NCI-H2029 treated with DMSO at 0.1 percent for 48 hours (cell line): ENCODE results near the gene PARD6A.
A peak's percentile ranks its signal among the peaks of the same experiment; 100 is the strongest.
"Not testable (repeated sequence)": the region's sequence is repeated elsewhere in the genome, so short reads cannot be mapped to it uniquely, and the experiment has no call there.

Source experiments
- DNase-seq: peaks from one replicate; lab custom pipeline; 2025; lab: John Stamatoyannopoulos, UW

PARD6A gene

DNA sequence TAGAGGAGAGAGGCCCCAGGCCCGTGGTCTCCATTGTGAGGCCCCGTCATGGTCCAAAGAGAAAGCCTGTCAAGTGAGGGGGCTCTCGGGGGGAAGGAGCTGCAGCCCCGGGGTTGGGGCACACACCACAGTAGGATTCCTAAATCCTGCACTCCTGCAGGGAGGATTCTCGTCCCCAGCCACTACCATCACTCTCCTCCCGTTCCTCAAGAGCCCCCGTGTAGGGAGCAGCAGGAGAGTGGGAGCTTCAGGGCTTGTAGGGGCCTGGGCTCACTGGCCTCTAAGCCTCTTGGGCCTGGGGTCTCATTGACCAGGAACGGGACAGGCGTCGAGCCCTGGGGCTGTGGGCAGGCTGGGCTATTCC is 6.7 kb downstream of the PARD6A start:
- DNase-seq, result no peak

DNA sequence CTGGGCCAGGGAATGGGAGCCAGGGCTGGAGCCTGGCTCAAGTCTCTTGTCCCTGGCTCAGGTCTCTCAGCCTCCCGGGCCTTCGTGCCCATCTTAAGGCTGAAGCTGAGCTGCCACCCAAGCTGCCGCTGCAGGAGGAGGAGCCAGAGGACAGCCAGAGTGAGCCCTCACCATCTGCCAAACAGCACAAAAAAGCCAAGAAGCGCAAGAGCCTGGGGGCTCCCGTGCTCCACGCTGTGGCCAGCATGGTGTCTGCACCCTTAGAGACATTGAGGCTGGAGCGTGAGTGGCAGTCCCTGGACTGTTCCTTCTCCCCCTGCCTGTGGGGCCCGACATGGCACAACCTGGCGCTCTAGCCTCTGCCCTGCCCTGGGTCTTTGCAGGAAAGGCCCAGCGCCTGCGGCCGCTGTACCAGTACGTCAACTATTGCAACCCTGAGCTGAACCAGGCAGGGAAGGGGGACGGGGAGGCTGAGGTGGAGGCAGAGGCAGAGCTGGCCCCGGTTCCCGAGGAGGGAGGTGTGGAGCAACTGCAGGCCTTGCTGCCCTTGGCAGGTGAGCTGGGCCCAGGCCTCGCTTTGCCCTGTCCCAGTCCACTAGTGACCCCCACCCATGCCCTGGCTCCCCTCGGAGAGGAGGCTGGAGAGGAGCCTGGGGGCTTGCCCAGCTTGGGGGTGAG is 7.2 kb downstream of the PARD6A start:
- peak; percentile 10 for DNase-seq

- no peak for DNase-seq
These were observed 7.9 kb downstream of the PARD6A start for GRCh38 chr16:67668495-67669157.

DNA sequence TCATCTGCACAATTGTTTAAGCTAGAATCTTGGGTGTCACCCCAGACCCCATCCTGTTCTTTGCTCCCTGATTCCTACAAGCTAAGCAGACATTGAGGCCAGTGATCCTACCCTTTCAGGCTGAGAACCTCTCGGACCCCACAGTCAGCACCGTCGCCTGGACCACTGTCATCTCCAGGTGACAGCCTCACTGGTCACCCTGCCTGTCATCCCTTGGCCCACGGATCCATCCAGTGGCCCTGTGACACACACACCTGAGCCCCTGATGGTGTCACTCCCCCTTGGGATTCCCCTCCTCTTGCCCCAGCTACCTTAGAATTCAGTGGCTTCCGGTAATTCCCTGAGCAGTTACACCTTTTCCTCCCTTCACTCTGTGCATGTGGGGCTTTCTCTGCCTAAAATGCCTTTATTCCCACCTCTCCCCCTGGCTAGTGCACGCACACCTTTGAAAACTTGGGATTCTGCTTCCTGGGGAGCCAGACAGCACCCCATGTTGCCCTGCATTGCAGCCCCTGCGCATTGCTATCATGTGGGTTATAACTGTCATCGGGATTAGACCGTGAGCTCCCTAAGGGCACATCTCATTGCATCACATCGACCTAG is 8.8 kb downstream of the PARD6A start:
- DNase-seq, result no peak

DNA sequence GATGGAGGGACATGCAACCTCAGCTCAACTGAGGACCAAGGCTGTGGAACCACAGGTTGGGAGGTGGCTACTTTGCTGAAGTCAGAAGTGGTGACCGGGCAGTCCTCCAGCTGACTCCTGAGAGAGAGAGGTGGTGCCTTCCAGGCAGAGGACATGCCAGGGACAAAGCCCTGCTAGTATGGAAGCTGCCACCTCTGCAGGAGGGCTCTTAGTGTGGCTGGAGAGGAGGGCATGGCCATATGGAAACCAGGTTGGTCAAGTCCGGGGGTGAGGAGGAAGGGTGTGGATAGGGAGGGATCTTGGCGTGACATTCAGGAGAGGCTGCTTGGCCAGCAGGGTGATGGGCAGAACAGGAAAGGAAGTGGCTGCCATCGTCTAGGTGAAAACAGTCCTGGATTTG is 11.5 kb downstream of the PARD6A start:
- DNase-seq, result no peak

DNA sequence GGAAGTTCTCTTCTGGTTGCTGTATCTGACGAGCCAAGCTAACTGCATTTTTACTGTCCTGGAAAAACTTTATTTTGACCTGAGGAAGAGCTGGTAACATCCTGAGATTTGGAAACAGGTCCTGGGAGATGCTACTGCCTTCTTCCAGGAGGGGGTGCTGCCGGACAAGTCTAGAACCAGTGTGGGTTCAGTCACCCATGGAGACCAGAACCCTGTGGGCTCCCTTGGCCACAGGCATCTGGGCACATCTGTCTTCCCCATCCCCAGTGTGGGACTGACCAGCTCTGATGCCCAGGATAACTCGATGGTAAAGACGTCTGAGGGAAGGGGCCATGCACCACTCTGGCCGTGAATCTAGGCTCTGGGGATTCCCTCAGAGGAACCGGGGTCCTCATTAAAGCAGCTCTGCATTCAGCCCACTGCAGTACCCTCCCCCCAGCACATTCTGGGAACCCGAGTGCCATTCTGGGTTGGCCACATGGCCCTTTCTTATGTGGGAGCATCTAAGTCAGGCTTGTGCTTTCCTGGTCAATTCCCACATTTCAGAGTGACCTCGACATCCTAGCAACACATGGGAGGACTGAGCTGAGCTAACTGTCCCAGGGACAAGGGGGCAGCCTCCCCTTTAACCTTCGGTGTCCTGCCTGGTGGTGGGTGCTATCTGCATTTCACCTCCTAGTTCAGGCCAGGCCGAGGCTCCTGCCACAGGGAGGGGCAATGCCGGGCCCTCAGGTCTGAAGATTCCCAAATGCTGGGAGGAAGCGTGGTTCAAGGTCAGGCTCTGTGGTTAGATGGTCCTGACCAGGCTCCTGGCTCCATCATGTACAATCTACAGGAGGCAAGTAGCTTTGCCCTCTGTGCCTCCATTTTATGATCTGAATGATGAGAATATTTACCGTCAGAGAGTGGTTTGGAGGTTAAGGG is 12.2 kb downstream of the PARD6A start:
- DNase-seq, result no peak

DNA sequence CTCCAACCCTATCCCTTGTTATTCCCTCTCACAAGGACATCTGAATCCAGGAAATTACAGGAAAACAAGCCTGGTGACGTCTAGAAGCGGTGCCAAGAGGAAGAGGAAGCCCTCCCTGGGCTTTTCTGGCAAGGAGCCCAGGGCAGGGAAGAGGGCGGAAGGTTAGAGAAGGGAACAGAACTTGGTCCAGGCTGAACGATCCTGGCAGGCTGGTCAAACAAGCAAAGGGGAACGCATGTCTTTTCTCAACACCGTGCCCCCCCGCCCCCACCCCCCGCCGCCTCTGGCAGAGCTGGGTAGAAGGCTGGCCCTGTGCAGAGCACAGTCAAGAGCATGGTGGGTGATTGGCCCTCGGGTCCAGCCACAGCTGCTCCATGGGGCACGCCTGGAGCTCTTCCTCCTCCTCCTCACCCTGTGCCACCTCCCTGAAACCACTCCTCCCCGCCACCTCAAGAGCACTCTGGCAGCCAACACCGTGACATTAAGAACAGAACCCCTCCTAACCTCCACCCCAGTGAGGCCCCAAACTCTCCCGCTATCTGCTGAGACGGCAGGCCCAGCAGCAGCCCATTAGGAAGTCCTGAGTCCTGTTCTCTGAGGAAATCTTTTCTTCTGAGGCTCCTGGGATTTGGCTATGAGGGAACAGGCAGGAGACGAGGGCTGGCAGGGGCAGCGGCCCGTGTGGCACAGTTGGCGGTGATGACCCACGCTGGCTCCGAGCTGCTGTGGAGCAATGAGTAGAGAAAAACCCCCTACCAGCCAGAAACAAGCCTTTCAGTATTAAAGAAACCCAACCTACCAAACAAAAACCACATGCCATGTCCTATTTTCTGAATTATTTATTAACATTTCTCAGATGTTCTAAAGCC is 13.2 kb downstream of the PARD6A start:
- DNase-seq, result peak; percentile 70

GRCh38 chr16:67674851-67675578 is 14.3 kb downstream of the PARD6A start:
- DNase-seq, result no peak

DNA sequence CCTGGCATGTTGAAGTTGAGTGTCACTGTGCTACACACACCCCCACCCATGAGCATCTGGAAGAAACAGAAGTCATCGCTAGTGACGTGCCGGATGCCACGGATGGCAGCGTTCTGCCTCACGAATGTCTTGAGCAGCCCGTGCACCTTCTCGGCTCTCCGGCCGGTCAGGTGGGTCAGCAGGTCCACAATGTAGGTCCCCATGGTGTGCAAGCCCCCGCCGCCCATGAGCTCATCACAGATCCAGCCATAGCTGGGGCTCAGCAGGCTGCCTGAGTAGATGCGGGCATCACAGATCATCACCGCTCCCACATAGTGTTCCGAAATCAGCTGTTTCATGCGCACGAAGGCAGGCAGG is 14.8 kb downstream of the PARD6A start:
- DNase-seq, result no peak

DNA sequence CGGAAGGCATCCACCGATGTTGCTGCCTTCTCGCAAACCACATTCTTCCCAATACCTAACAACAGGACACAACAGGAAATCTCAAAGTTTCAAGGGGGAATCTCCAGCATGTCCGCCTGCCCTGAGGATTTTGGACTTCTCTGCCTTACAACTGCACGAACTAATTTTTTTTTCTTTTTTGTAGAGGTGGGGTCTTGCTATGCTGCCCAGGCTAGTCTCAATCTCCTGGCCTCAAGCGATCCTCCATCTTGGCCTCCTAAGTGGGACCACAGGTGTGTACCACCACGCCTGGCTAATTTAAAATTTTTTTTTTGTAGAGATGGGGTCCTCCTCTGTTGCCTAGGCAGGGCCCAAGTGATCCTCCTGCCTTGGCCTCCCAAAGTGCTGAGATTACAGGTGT is 15.2 kb downstream of the PARD6A start:
- DNase-seq, result no peak

- DNase-seq, result no peak
These were observed 15.8 kb downstream of the PARD6A start for GRCh38 chr16:67676516-67676915.

DNA sequence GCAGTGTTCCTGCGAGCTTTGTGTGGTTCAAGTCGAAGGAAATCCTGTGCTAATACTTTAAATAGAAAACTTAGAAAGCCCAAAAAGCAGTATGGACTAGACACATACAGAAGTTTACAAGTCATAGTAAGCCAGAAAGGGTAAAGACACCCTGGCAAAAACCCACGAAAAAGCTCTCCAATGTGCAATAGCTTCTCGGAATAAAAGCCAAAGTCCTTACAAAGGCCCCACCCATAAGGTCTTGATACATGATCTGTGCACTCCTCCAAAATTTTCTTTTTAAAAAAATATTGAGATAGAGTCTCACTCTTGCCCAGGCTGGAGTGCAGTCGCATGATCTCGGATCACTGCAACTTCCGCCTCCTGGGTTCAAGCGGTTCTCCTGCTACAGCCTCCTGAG is 16.2 kb downstream of the PARD6A start:
- DNase-seq, result no peak

DNA sequence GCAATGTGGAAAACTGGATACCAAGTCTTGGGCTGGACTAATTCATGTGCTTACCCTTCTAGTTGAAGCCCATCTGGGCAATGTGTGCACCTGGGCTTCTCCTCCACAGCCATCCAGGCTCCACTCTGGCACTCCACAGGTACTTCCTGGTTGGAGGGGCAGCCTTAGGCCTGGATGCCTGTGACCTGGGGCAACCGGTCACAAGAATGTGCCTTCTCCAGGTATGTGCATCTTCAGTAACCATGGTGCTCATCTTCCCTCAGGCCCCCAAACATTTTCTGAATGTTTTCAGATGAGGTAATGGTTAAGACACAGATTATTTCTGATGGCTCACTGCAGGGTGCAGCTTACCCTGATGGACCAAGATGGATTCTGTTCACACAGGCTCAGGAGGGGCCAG is 17.0 kb downstream of the PARD6A start:
- DNase-seq, result no peak

GRCh38 chr16:67678354-67679023 is 17.7 kb downstream of the PARD6A start:
- no peak for DNase-seq

- no peak for DNase-seq
These were observed 19.5 kb downstream of the PARD6A start for GRCh38 chr16:67679935-67680897.

DNA sequence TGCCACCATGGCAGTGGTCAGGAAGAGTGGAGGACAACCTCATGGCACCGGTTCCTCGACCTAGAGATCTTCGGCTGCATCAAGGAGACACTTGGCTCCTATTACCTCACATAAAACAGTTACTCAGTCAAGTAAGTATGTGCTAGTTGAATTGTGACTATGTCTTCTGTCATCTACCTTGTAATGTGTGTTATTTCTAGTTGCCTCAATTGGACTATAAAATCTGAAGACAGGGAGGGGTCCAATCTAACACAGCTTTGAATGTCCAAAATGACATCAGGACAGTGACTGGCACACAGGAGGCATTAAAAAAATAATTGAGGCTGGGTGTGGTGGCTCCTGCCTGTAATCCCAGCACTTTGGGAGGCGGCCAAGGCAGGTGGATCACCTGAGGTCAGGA is 23.0 kb downstream of the PARD6A start:
- no peak for DNase-seq

DNA sequence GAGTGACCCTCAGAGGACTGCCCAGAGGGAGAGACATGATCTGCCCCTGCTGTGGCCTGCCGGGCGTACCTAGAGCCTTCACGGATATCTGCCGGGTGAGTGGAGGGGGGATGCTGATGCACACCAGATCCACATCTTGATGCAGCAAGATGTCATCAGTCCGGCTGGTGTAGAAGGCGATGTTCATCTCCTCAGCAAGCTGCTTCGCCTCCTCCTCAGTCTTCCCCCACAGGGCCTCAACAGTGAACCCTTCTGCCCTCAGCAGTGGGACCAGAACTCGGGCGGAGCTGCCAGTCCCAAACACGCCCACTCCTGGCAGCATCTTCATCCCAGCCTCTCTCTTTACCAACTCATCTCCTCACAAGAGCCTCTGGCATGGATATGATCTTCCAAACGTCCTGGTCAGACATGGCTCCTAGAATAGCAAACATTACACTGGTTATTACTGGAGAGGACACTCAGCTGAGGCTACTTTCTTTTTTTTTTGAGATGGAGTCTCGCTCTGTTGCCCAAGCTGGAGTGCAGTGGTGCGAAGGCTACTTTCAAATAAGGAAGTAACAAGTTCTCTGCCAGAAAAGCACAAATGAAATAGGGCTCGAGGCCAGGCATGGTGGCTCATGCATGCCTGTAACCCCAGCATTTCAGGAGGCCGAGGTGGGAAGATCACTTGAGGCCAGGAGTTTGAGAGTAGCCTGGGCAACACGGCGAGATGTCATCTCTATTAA is 24.8 kb downstream of the PARD6A start:
- DNase-seq, result no peak

DNA sequence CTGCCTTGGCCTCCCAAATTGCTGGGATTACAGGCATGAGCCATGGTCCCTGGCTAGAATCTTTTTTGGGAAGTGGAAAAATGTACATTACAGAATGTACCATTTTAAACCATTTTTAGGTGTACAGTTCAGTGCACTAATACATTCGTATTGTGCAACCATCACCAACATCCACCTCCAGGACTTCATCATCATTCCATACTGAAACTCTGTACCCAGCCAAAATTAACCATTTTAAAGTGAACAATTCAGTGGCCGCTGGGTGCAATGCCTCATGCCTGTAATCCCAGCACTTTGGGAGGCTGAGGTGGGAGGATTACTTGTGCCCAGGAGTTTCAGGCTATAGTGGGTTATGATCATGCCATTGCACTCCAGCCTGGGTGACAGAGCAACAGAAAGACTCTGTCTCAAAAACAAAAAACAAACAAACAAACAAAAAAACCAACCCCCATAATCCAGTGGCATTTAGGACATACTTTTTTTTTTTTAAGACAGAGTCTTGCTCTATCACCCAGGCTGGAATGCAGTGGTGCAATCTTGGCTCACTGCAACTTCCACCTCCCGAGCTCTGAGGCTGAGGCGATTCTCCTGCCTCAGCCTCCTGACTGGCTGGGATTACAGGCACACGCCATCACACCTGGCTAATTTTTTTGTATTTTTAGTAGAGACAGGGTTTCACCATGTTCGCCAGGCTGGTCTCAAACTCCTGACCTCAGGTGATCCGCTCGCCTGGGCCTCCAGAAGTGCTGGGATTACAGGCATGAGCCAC is 32.9 kb downstream of the PARD6A start:
- not testable (repeated sequence) for DNase-seq
